GM18498 (cell line): ENCODE results near the gene IL17A.

Experiments used
- ATAC-seq: cut with Tn5 transposase; IDR thresholded peaks from one replicate; pipeline ENCODE4 v1.9.1; 2021; ENCODE audit warnings: mild to moderate bottlenecking, moderate library complexity; ENCODE audit not compliant: unreplicated experiment

IL17A gene

GRCh38 chr6:52186075-52186474 lies at the start of gene IL17A:
IL17A (plus strand) TSS chr6:52186375; CDS start chr6:52186432, 57 bp downstream.
- peak; percentile 36 for ATAC-seq

- no peak for ATAC-seq
These were observed 49.2 kb upstream of the IL17A start for GRCh38 chr6:52136934-52137467.

- ATAC-seq = peak; percentile 45
These were observed 47.9 kb upstream of the IL17A start for GRCh38 chr6:52138284-52138683.

GRCh38 chr6:52139985-52140680 lies 46.0 kb upstream of the IL17A start:
- no peak for ATAC-seq

- no peak for ATAC-seq
These were observed 44.6 kb upstream of the IL17A start for GRCh38 chr6:52141596-52141995.

GRCh38 chr6:52142556-52142955 lies 43.6 kb upstream of the IL17A start:
- no peak for ATAC-seq

GRCh38 chr6:52143551-52143950 lies 42.6 kb upstream of the IL17A start:
- no peak for ATAC-seq

- ATAC-seq = no peak
These were observed 41.7 kb upstream of the IL17A start for GRCh38 chr6:52144196-52145076.

GRCh38 chr6:52146851-52147445 lies 39.2 kb upstream of the IL17A start:
- no peak for ATAC-seq

- ATAC-seq = no peak
These were observed 37.1 kb upstream of the IL17A start for GRCh38 chr6:52149076-52149475.

GRCh38 chr6:52149949-52150348 lies 36.2 kb upstream of the IL17A start:
- no peak for ATAC-seq

- ATAC-seq = no peak
These were observed 34.1 kb upstream of the IL17A start for GRCh38 chr6:52152070-52152423.

- ATAC-seq = no peak
These were observed 33.4 kb upstream of the IL17A start for GRCh38 chr6:52152711-52153160.

GRCh38 chr6:52154381-52154780 lies 31.8 kb upstream of the IL17A start:
- ATAC-seq = no peak

- peak; percentile 93 for ATAC-seq
These were observed 30.2 kb upstream of the IL17A start for GRCh38 chr6:52155791-52156576.

- ATAC-seq = peak; percentile 48
These were observed 28.8 kb upstream of the IL17A start for GRCh38 chr6:52157301-52157941.

- ATAC-seq = no peak
These were observed 25.6 kb upstream of the IL17A start for GRCh38 chr6:52160472-52161104.

GRCh38 chr6:52161689-52162438 lies 24.3 kb upstream of the IL17A start:
- peak; percentile 43 for ATAC-seq
